ENCODE measurements around the gene PHF21A.
"Not testable (repeated sequence)": the region's sequence is repeated elsewhere in the genome, so short reads cannot be mapped to it uniquely, and the experiment has no call there.

PHF21A gene

DNA sequence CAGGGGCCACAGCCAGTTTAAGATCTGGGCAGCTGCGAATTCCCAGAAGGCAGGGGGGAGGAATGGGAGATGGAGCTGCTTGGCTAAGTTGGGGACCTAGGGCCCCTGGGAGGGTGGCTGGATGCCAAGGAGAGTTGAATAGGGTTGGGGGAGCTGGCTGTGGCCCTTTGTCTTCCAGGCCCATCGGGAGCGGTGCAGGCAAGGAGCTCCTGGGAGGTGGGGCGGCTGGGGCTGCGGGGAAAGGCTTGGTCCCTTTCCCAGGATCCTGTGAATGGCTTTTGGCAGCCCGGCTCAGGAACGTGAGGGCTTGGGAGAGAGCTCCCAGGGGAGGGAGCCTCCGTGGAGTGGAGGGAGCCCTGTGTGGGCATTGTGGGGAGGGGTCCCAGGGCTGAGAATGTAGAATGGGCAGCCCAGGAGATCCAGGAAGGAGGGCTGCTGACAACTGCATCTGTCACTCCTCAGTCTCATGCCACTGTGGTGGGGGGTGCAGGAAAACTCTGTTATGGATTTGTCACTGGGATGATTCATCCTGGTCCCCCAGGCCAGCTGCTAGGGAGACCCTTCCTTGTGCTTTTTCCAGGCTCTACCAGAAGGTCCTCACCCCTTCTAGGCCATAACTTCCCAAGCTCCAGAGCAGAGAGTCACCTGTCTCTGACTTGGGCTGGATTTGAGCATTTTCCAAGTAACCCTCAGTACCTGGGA lies 220.2 kb downstream of the PHF21A start:
- TF ChIP-seq FOXP2 (optimal IDR thresholded peaks at IDR 0.05; ENCODE audit: control extremely low read depth, extremely low read length, insufficient read depth) (no peak), POLR2AphosphoS5 (IDR thresholded peaks at IDR 0.05; ENCODE audit: borderline replicate concordance, low read depth, low read length) (no peak), EZH2 (IDR thresholded peaks at IDR 0.05) (no peak)
- Histone ChIP-seq H3K4me3 (peak overlapping the region; percentile 79; the same call in 1 of the 2 replicates), H3K9me3 (ENCODE audit: low read depth, low read length) (no peaks in the 10 kb centered on the region), H3K9ac (ENCODE audit: insufficient read length) (no peak overlapping the region), H3K36me3 (ENCODE audit: insufficient read depth, low read length) (no peaks in the 10 kb centered on the region), H3K27ac (no peak overlapping the region)
- no peak for DNase-seq (ENCODE audit: low read depth, low spot score)

DNA sequence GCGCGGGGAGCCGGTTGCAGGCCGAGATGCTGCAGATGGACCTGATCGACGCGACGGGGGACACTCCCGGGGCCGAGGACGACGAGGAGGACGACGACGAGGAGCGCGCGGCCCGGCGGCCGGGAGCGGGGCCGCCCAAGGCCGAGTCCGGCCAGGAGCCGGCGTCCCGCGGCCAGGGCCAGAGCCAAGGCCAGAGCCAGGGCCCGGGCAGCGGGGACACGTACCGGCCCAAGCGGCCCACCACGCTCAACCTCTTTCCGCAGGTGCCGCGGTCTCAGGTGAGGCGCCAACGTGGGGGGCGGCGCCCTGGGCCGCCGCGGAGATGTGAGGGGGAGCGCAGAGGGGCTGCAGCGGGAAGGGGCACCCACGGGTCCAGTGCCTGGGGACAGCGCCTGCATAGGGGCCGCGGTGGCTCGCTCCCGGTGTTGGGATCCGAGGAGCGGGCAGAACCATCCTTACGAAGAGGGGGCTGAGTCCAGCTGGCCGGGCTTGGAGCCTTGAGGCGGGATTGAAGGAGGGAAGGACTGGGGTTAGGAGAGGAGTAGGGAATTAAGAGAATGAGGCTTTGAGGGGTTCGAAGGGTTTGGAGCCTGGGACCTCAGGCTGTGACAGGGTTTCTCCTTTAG lies 221.0 kb downstream of the PHF21A start:
- not testable (repeated sequence) for H3K9me3 ChIP-seq (ENCODE audit: low read depth, low read length); H3K9ac ChIP-seq (ENCODE audit: insufficient read length); H3K36me3 ChIP-seq (ENCODE audit: insufficient read depth, low read length); DNase-seq (ENCODE audit: low read depth, low spot score); H3K27ac ChIP-seq
- H3K4me3 ChIP-seq = peak overlapping the region; percentile 79

DNA sequence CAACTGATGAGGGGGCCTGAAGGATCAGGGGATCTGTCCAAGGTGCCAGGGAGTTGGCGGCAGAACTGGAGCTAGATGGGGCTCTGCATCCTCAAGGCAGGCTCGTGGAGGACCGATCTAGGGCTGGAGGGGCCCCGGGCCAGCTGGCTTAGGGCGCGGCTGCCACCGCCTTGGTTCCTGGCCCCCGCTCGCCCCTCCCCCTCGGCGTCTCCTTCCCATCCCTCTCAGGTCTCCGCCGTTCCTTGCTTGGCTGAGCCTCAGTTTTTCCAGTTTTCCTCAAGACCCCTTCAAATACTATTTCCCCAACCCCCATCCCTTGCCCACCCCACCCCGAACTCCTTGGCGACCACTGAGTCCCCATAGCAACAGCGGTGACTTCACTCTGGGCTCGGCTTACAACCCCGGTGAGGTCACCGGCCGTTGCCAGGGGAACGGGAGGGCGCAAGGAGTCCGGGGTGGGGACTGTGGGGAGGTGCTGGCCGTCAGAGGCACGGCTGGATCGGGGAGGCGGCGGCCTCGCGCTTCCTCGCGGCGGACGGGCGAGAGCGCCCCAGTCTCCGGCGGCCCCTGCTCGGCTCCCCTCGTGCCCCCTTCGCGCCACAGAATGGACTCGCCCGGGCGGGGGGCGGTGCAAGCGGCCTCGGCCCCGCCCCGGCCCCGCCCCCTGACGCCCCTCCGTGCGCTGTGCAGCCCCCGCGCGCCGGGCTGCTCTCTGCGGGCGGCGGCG lies 221.6 kb downstream of the PHF21A start:
- H3K27ac ChIP-seq = no peak overlapping the region
- no peak for DNase-seq (ENCODE audit: low read depth, low spot score)
- TF ChIP-seq FOXP2 (optimal IDR thresholded peaks at IDR 0.05; ENCODE audit: control extremely low read depth, extremely low read length, insufficient read depth) (no peak), EZH2 (IDR thresholded peaks at IDR 0.05) (no peak), POLR2AphosphoS5 (IDR thresholded peaks at IDR 0.05; ENCODE audit: borderline replicate concordance, low read depth, low read length) (no peak)
- no peak overlapping the region for H3K9ac ChIP-seq (ENCODE audit: insufficient read length)
- no peaks in the 10 kb centered on the region for H3K9me3 ChIP-seq (ENCODE audit: low read depth, low read length)
- no peaks in the 10 kb centered on the region for H3K36me3 ChIP-seq (ENCODE audit: insufficient read depth, low read length)
- H3K4me3 ChIP-seq = peak overlapping the region; percentile 79

DNA sequence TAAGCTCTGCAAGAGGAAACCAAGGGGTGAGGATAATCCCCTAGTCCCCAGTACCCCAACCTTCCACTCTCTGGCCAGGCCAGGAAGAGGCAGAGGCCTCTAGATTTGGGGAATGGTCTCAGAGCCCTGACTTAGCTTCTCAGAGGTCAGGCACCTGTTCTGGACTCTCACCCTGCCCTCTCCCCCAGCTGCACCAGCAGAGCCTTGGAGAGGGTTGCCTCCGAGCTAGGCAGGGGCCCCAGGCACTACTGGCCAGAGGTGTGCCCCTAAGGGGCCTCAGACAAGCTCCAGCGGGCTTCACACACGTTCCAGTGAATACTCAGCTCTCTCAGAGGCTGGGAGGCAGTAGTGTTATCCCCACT lies 222.2 kb downstream of the PHF21A start:
- Histone ChIP-seq H3K4me3 (no peak overlapping the region), H3K9ac (ENCODE audit: insufficient read length) (no peak overlapping the region), H3K36me3 (ENCODE audit: insufficient read depth, low read length) (no peaks in the 10 kb centered on the region), H3K27ac (no peak overlapping the region), H3K9me3 (ENCODE audit: low read depth, low read length) (no peaks in the 10 kb centered on the region)
- DNase-seq (ENCODE audit: low read depth, low spot score) = no peak
- TF ChIP-seq POLR2AphosphoS5 (IDR thresholded peaks at IDR 0.05; ENCODE audit: borderline replicate concordance, low read depth, low read length) (no peak), EZH2 (IDR thresholded peaks at IDR 0.05) (no peak), FOXP2 (optimal IDR thresholded peaks at IDR 0.05; ENCODE audit: control extremely low read depth, extremely low read length, insufficient read depth) (no peak)

DNA sequence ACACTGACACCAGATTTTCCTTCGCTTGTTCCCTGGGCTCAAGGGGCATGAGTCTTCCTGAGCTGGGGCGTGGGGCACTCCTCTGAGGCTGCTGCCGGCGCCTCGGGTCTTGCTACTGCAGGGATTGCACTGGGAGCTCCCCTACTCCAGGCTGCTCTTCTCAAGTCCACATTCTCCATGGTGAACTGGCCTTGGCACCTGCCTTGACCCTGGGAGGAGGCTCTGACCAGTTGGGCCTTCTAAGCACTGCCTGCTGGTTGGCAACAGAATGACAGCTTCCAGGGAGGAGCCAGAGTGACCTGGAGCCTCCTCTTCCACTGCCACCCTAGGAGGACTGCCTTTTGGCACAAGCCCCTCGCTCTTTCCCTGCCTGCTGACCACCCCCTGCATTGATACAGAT lies 223.7 kb downstream of the PHF21A start:
- Histone ChIP-seq H3K4me3 (no peak overlapping the region), H3K9ac (ENCODE audit: insufficient read length) (no peak overlapping the region), H3K27ac (no peak overlapping the region), H3K36me3 (ENCODE audit: insufficient read depth, low read length) (no peaks in the 10 kb centered on the region), H3K9me3 (ENCODE audit: low read depth, low read length) (no peaks in the 10 kb centered on the region)
- no peak for DNase-seq (ENCODE audit: low read depth, low spot score)
- TF ChIP-seq EZH2 (IDR thresholded peaks at IDR 0.05) = no peak
- no peak for TF ChIP-seq FOXP2 (optimal IDR thresholded peaks at IDR 0.05; ENCODE audit: control extremely low read depth, extremely low read length, insufficient read depth)
- no peak for TF ChIP-seq POLR2AphosphoS5 (IDR thresholded peaks at IDR 0.05; ENCODE audit: borderline replicate concordance, low read depth, low read length)

DNA sequence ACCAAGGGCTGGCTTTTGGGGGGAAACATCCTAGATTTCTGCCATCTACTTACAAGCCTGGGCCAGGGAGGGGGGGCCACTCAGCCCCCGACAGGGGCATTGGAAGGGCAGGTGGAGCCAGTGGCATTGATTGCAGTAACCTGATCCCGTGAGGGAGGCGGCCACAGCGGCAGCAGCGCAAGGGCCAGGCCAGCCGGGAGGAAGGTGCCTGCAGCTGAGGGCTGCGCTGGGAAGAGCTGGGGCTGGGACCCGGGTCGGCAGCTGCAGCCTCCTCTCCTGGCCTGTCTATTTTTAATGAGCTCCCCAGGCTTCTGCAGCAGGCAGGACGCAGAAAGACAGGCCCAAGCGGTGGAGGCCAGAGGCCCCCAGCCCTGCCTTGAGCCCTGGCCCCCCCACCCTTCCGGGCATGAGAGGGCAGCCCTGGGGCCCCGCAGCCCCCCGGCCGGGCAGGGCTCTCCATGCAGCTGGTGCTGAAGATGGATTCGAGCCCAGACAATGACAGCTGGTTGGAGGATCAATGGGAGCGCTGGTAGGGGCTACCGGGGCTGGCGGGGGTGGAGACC lies 224.8 kb downstream of the PHF21A start:
- H3K36me3 ChIP-seq (ENCODE audit: insufficient read depth, low read length) = no peaks in the 10 kb centered on the region
- H3K4me3 ChIP-seq = no peak overlapping the region
- DNase-seq (ENCODE audit: low read depth, low spot score) = no peak

DNA sequence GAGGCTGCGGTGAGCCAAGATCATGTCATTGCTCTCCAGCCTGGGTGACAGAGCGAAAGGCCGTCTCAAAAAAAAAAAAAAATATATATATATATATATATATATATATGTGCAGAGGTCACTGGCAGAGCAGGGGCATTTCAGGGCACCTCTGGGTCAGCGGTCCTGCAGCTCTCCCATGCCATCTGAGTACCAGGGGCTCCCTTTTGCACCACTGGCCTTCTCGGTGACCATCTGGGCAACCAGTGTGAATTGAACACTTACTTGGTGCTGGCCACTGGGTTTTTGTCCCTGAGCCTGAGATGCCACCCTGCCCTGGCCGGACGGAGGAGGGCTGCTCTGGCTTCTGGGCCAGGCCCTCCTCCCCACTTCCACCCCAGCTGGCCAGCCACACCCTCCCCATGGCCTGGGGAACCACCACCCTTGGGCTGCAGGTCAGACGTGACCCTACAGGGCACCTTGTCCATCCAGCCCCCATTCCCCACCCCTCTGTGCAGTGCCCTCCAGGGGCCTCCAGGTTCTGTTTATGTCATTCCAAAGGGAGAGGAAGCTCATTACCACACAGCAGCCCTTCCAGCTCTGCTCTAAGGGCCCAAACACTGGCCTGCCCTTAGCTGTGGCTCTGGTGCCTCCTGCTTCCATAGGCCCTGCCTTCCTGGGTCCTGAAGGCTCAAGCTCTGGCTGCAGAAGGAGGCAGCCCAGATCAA lies 225.5 kb downstream of the PHF21A start:
- no peak for DNase-seq (ENCODE audit: low read depth, low spot score)
- H3K27ac ChIP-seq = no peak overlapping the region
- no peaks in the 10 kb centered on the region for H3K9me3 ChIP-seq (ENCODE audit: low read depth, low read length)
- H3K36me3 ChIP-seq (ENCODE audit: insufficient read depth, low read length) = no peaks in the 10 kb centered on the region
- H3K4me3 ChIP-seq = no peak overlapping the region
- TF ChIP-seq EZH2 (IDR thresholded peaks at IDR 0.05) = no peak
- TF ChIP-seq POLR2AphosphoS5 (IDR thresholded peaks at IDR 0.05; ENCODE audit: borderline replicate concordance, low read depth, low read length) = no peak
- no peak for TF ChIP-seq FOXP2 (optimal IDR thresholded peaks at IDR 0.05; ENCODE audit: control extremely low read depth, extremely low read length, insufficient read depth)
- H3K9ac ChIP-seq (ENCODE audit: insufficient read length) = no peak overlapping the region

More for the DNA sequence above, 224.8 kb downstream of the PHF21A start:
- TF ChIP-seq POLR2AphosphoS5 (IDR thresholded peaks at IDR 0.05; ENCODE audit: borderline replicate concordance, low read depth, low read length) (no peak), FOXP2 (optimal IDR thresholded peaks at IDR 0.05; ENCODE audit: control extremely low read depth, extremely low read length, insufficient read depth) (no peak), EZH2 (IDR thresholded peaks at IDR 0.05) (no peak)
- H3K27ac ChIP-seq = no peak overlapping the region
- H3K9ac ChIP-seq (ENCODE audit: insufficient read length) = no peak overlapping the region
- no peaks in the 10 kb centered on the region for H3K9me3 ChIP-seq (ENCODE audit: low read depth, low read length)
